Neural progenitor cell (in vitro differentiated cells): ENCODE results near the gene DTNBP1.

Experiments used
- CTCF ChIP-seq: fragments of 200-600 bp; sonication (generic); IDR thresholded peaks from 2 replicates; pipeline ENCODE4 v1.5.1; 2017; ENCODE audit warnings: antibody characterized with exemption, mild to moderate bottlenecking
- EZH2 ChIP-seq: fragments of 200-600 bp; sonication (generic); IDR thresholded peaks from 2 replicates; pipeline ENCODE4 v1.6.1; 2017; ENCODE audit warnings: antibody characterized with exemption, mild to moderate bottlenecking, moderate library complexity
- EZH2phosphoT487 ChIP-seq: fragments of 200-600 bp; sonication (generic); IDR thresholded peaks from 2 replicates; pipeline ENCODE4 v1.6.1; 2017; ENCODE audit warnings: antibody characterized with exemption

GRCh38 chr6:15498640-15499039 is 164.2 kb downstream of the DTNBP1 start:
- no peak for TF ChIP-seq EZH2
- TF ChIP-seq CTCF: no peak
- TF ChIP-seq EZH2phosphoT487: no peak
